AG09309 (cell line): Measurements from ENCODE around the gene MGAT5B.

ENCODE experiments used
- DNase-seq: peaks from one replicate; pipeline ENCODE4 v3.0.0-alpha.2; 2010; ENCODE audit warnings: low read depth
- H3K4me3 ChIP-seq: 2 replicates; pipeline ENCODE4 v1.5.1; 2011; ENCODE audit warnings: mild to moderate bottlenecking, low read depth, low read length, moderate library complexity; ENCODE audit not compliant: control insufficient read depth
- TF ChIP-seq, protein P1 (sequence below): IDR thresholded peaks from 2 replicates; pipeline ENCODE4 v1.5.1; 2011; ENCODE audit warnings: mild to moderate bottlenecking, low read depth, low read length, inconsistent platforms; ENCODE audit not compliant: insufficient read depth, control insufficient read depth; ENCODE audit errors: missing control alignments

Gene MGAT5B

DNA sequence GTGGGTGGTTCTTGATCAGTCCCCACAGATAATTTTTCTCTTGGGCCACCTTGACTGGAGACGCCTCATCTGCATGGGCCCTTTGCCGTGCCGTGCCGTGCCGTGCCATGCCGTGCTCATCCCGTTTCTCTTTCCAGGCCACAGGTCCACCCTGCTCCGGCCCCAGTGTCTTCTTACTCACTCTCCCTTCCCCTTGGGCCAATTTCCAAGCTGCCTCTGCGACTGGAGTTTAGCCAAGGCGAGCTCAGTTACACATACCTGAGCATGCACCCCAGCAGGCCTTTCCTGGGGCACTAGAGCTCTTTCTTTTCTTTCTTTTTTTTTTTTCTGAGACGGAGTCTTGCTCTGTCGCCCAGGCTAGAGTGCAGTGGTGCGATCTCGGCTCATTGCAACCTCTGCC lies 40.5 kb upstream of the MGAT5B start:
- TF ChIP-seq, protein P1, sequence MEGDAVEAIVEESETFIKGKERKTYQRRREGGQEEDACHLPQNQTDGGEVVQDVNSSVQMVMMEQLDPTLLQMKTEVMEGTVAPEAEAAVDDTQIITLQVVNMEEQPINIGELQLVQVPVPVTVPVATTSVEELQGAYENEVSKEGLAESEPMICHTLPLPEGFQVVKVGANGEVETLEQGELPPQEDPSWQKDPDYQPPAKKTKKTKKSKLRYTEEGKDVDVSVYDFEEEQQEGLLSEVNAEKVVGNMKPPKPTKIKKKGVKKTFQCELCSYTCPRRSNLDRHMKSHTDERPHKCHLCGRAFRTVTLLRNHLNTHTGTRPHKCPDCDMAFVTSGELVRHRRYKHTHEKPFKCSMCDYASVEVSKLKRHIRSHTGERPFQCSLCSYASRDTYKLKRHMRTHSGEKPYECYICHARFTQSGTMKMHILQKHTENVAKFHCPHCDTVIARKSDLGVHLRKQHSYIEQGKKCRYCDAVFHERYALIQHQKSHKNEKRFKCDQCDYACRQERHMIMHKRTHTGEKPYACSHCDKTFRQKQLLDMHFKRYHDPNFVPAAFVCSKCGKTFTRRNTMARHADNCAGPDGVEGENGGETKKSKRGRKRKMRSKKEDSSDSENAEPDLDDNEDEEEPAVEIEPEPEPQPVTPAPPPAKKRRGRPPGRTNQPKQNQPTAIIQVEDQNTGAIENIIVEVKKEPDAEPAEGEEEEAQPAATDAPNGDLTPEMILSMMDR, result no peak
- DNase-seq, result no peak
- H3K4me3 ChIP-seq, result no peak overlapping the region

DNA sequence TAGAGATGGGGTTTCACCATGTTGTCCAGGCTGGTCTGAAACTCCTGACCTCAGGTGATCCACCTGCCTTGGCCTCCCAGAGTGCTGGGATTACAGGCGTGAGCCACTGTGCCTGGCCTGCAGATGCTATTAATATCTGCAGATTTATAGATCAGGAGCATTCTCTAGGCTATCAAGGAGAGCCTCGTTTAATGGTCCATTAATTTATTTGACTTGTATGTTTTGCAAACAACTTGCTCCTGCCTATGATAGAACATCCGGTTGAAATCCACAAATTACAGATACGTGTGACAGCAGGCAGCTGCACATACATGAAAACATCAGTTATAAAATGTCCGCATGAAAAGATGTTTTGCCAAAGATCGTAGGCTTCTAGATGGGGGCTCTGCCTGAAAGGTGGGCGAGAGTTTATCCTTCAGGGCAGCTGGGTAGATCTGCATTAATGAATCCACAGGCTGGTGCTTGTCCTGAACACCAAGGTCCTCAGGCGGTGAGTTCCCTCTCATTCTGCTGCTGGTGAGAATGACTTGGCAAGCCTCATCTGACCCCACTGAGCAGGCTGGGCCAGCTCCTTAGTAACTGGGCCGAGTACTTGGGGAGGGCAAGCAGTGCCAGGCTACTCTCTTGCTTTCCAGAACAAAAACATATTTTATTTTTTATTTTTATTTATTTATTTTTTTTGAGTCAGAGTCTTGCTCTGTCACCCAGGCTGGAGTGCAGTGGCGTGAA lies 37.1 kb upstream of the MGAT5B start:
- no peak overlapping the region for H3K4me3 ChIP-seq
- TF ChIP-seq, protein P1, result no peak
- DNase-seq, result no peak

DNA sequence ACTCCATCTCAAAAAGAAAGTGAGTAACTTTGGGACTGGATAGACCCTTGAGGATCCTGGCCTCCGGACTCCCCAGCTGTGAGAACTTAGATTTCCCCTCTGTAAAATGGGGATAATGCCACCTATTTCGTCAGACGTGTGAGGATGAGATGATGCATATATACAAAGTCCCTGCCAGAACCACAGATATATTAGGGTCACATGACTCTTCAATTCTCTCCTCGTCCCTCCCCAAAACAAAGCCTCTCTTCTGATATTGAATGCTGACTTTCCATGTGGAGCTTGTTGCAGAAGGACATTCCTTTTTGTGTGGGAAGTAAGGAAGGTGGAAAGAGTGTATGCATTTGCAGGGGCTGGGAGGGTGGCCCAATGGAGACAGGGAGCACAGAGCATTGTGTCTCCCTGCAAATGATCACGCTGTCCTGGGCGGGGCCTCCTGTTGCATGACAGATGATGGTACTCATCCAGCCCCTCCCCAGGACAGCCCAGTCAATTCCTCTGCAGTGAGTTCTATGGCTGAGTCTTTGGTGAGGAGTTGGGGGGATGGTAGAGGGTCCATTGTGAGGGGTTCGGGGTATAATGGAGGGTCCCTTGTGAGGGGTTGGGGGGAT lies 35.1 kb upstream of the MGAT5B start:
- H3K4me3 ChIP-seq, result no peak overlapping the region
- no peak for DNase-seq

DNA sequence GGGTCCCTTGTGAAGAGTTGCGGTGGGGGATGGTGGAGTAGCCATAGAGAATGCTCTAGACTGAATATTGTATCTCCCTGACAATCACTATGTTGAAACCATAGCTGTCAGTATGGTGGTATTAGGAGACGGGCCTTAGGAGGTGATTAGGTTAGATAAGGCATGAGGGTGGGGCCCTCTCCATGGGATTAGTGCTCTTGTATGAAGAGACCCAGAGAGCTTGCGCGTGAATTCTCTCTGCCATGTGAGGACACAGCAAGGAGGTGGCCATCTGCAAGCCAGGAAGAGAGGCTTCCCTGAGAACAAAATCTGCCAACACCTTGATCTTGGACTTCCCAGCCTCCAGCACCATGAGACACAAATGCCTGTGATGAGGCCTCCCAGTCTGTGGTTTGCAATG lies 34.5 kb upstream of the MGAT5B start:
- no peak overlapping the region for H3K4me3 ChIP-seq
- no peak for DNase-seq
- TF ChIP-seq, protein P1, result no peak

More for the DNA sequence above, 35.1 kb upstream of the MGAT5B start:
- TF ChIP-seq, protein P1, result no peak

DNA sequence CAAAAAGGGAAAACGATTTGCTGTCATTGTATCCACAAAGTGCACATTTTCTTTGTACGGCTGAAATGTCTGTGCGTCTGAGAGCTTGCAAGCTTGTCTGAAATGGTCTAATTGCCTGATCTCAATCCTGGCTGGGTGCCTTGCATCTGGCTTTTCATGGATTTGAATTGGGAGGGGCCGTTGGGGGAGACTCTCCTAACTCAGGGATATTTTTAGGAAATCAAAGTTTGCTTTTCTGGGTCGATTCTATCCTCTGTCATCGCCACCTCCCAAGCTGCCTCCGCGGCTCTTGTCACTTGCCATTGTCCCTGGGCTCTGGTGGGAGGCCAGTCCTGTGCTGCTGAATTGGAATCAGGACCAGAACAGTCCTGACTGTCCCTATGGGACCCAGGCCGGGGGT lies 33.3 kb upstream of the MGAT5B start:
- no peak for DNase-seq
- no peak overlapping the region for H3K4me3 ChIP-seq
- TF ChIP-seq, protein P1, result no peak

DNA sequence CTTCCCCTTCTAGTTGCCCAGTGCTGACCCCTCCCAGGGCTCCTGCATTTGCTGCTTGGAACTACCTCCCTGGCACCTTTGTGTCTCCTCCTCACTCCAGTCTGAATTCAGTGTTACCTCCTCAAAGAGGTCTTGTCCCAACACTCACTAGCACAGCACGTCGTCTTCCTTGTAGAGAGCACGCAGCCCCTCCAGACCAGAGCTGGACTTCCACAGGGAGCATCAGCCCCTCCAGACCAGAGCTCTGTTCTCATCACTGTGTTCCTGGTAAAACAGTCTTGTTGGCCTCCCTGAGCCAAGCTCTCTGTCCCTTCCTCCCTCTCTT lies 27.8 kb upstream of the MGAT5B start:
- TF ChIP-seq, protein P1, result no peak
- H3K4me3 ChIP-seq, result no peak overlapping the region
- no peak for DNase-seq
